Activated CD8-positive, alpha-beta memory T cell treated with anti-CD3 and anti-CD28 coated beads, Interleukin-2, amount 50 U/mL, for 48 hours (primary cell): ENCODE data around the gene NR6A1.

Experiments
- DNase-seq: peaks from one replicate; pipeline ENCODE4 v3.0.0-alpha.2; 2020

Gene NR6A1

GRCh38 chr9:124479947-124480620 is 291.0 kb downstream of the NR6A1 start:
- DNase-seq = no peak

- DNase-seq = no peak
These were observed 291.7 kb downstream of the NR6A1 start for GRCh38 chr9:124479371-124479770.

- no peak for DNase-seq
These were observed 292.8 kb downstream of the NR6A1 start for GRCh38 chr9:124478354-124478753.

GRCh38 chr9:124477648-124478285 is 293.3 kb downstream of the NR6A1 start:
- no peak for DNase-seq

GRCh38 chr9:124477211-124477647 is 293.9 kb downstream of the NR6A1 start:
- DNase-seq = no peak

- no peak for DNase-seq
These were observed 295.0 kb downstream of the NR6A1 start for GRCh38 chr9:124475868-124476690.

GRCh38 chr9:124475158-124475867 is 295.8 kb downstream of the NR6A1 start:
- DNase-seq = no peak

- no peak for DNase-seq
These were observed 297.0 kb downstream of the NR6A1 start for GRCh38 chr9:124474151-124474550.

GRCh38 chr9:124473310-124473709 is 297.8 kb downstream of the NR6A1 start:
- DNase-seq = no peak

GRCh38 chr9:124472770-124473169 is 298.3 kb downstream of the NR6A1 start:
- DNase-seq = no peak

GRCh38 chr9:124471761-124472160 is 299.4 kb downstream of the NR6A1 start:
- no peak for DNase-seq

- DNase-seq = no peak
These were observed 300.4 kb downstream of the NR6A1 start for GRCh38 chr9:124470726-124471125.

GRCh38 chr9:124470306-124470705 is 300.8 kb downstream of the NR6A1 start:
- DNase-seq = no peak

- no peak for DNase-seq
These were observed 301.9 kb downstream of the NR6A1 start for GRCh38 chr9:124469011-124469832.

GRCh38 chr9:124468061-124468740 is 302.9 kb downstream of the NR6A1 start:
- no peak for DNase-seq

GRCh38 chr9:124467410-124468060 is 303.6 kb downstream of the NR6A1 start:
- no peak for DNase-seq
